Glomerular visceral epithelial cell (primary cell): ENCODE data around the gene AGXT.

Experiments
- DNase-seq: peaks from one replicate; pipeline ENCODE4 v3.0.0-alpha.2; 2016; ENCODE audit errors: extremely low spot score

AGXT gene

DNA sequence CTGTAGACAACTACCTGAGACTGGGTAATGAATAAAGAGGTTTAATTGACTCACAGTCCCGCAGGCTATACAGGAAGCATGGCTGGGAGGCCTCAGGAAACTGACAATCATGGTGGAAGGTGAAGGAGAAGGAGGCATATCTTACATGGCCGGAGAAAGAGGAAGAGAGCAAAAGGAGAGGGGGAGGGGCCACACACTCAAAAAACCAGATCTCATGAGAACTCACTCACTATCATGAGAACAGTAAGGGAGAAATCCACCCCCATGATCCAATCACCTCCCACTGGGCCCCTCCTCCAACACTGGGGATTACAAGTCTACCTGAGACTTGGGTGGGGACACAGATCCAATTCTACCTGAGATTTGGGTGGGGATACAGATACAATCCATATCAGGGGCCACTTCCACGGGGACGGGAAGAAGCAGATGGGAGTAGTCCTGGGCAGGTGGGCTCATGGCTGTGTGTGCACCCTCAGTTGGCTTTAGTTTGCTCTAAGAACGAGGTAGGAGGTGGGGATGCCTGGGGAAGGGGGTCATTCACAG, 17.5 kb downstream of the AGXT start:
- DNase-seq: no peak

DNA sequence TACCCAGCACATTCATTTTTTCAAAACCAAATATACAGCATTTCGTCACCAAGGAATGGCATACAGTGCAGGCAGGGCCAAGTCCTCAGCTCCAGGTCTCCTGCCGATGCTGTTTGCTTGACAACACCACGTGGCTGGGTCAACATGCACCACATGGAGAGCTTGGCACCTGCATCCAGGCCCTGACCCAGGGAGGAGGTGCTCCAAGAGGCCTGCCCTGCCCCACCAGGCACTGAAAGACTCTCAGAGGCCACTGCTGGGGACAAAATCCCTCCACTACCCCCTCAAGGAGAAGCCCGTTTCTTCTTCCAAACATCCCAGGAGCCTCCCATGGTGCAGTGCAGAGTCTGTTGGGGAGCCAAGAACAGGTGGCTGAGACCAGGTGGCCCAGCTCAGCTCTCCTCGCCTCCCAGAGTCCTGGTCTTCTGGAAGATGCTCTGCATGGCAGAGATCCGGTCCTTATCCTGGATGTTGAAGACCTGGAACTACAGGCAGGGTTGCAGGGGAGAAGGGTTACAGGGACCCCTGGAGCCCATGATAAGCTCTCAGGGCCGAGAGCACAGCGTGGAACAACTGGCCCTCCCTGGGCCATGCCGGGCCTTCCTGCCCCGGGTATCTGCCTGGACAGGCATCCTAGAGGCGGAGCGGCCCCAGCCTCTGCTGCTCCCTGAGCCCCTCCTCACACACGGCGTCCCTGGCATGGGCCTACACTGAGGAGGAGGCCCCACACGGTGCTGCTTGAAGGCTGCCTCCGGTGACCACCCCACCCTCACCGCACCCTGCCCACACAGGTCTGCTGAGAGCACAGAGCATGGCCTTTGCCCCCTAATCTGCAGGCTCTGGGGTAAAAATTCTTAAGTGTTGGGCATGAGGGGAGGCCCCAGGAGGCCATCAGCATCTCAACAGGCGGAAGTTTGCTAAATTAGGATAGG, 18.3 kb downstream of the AGXT start:
- DNase-seq: no peak

DNA sequence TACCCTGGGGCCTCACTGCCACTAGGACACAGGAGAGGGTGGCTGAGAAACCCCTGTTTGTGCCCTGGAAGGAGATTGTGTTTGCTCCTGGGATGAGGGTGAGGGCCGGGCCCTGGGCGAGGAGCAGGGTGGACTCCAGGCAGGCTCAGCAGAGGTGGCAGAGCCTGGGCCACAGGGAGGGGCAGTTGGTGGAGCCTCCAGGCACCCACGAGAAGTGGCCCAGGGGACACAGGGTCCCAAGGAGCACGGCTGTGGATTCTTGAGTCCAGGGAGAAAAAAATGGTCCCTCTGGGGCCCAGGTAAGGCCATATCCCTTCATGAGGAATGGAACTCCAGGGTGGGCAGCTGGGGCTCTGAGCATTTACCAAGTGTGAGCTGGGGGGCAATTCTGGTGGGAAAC, 19.0 kb downstream of the AGXT start:
- no peak for DNase-seq

- no peak for DNase-seq
Observed at GRCh38 chr2:240888130-240888889, 19.7 kb downstream of the AGXT start.

DNA sequence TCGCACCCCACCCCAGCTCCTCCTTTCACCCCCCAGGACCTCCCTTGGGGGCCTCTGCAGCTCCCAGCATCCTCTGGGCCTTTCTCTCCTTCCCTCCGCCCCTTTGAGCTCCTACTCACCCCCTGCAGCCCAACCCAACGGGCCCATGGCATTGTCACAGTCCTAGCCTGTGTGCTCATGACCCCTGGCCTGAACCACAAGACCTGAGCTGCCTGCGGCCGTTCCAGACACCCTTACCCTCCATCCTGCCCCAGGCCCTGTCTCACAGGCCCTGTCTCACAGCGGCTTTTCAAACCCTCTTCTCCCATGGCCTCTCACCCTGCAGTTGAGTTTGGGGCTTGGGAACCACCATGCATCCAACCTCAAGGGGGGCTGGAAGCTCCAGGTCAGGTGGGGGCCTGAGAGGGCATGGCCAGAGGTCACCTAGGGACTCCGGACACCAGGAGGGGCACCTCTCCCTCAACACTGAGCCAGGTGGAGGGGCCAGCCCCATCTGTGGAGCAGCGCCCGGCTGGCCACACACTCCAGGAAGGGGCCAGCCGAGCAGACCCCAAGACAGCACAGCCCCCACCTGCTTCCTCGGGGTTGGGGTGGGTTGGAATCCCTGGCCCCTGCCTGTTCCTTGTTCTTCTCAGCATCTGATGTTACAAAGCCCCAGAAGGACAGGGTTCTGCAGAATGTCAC, 20.4 kb downstream of the AGXT start:
- DNase-seq: no peak

- DNase-seq: no peak
Observed at GRCh38 chr2:240889601-240890560, 21.3 kb downstream of the AGXT start.

DNA sequence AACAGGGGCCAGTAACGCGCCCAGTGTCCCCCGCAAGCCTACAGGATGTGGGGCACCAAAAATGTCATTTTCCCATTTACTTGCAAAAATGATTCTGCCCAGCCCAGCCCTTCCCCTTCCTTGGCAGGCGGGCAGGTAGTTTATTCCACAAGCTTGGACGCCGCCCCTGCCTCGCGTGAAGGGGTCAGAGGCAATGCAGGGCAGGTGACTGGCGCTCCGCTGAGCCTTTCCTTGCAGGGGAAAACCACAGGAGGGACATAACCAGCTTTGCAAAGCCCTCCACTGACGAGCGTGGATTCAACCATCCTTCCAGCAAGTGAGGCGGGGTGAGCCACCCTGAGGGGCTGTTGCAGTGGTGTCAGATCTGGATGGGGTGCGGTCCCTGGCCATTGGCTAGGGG, 22.1 kb downstream of the AGXT start:
- no peak for DNase-seq

DNA sequence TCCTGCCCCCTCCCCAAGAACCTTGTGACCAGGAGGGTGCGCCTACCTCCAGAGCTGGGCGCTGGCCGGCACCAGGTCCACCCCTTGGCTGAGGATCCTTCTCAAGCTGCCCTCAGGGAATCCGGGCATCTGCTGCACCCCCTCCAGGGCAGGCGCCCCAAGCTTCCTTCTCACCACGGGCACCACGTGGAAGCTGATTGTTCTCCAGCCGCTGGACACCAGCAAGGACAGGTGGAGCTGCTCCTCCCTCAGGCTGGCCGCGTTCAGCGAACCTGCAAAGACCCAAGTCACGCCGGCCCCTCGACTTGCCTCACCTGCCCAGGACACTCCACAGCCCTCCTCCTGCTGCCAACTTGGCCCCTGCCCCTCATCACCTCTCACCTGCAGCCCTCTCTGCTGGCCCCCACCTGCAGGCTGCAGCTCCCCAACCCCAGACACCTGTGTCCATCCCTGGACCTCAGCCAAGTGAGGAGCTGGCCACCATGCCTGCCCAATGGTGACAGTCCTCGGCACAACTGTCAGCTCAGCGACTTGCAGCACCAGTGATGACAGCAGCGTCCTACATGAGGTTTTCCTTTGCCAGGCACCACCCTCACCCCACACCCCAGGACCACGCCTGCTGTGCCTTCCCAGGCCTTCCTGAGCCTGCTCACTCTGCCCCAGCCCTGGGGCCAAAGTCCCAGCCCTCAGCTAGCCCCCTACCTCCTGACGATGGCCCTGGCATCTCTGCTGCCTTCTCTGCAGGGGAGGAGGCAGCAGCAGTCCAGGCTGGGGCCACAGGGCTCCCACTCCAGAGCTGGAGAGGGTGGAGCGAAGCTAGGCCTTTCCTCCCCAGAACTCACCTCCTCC, 23.1 kb downstream of the AGXT start:
- DNase-seq: no peak

DNA sequence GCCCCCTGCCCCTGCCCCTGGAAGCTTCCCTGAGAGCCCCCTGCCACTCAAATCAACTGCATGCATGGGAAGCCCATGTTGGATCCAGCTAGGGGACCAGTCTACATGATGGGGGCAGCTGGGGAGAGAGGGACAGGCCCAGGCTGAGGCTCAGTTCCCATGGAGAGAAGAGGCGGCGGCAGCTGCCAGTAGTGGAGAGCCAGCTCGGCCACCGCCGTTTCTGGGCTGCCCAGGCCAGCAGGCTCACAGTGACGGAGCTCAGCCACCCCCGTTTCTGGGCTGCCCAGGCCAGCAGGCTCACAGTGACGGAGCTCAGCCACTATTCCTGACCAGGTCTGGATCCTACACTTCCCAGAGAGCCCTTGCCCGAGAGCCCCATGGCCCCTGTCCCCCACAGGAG, 23.7 kb downstream of the AGXT start:
- DNase-seq: no peak

GRCh38 chr2:240892925-240893324, 24.3 kb downstream of the AGXT start:
- DNase-seq: no peak

- DNase-seq: peak; percentile 59
Observed at GRCh38 chr2:240893363-240893844, 24.8 kb downstream of the AGXT start.

- no peak for DNase-seq
Observed at GRCh38 chr2:240894006-240894405, 25.4 kb downstream of the AGXT start.

- no peak for DNase-seq
Observed at GRCh38 chr2:240894836-240895558, 26.4 kb downstream of the AGXT start.

- DNase-seq: no peak
Observed at GRCh38 chr2:240895656-240896388, 27.2 kb downstream of the AGXT start, which contains the start of gene MAB21L4. Gene MAB21L4 (minus strand): TSS chr2:240896156. CDS start chr2:240895997, 159 bp downstream.

DNA sequence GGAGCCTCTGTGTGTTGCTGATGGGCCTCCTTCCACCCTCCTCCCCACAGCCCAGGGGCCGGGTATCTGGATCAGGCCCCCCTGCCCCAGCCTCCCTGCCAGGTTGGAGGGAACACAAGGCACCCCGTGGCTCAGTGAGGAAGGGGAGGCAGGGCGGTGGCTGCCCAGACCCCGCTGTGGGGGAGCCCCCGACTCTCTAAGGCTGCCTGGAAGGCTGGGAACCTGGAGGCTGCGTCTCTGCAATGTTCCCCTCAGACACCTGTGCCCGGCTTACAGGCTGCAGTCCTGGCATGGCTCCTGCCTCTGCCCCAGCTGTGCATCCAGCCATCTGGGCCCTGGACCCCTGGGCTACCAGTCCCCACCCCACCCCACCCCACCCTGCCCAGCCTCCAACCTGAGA, 27.8 kb downstream of the AGXT start:
- no peak for DNase-seq

DNA sequence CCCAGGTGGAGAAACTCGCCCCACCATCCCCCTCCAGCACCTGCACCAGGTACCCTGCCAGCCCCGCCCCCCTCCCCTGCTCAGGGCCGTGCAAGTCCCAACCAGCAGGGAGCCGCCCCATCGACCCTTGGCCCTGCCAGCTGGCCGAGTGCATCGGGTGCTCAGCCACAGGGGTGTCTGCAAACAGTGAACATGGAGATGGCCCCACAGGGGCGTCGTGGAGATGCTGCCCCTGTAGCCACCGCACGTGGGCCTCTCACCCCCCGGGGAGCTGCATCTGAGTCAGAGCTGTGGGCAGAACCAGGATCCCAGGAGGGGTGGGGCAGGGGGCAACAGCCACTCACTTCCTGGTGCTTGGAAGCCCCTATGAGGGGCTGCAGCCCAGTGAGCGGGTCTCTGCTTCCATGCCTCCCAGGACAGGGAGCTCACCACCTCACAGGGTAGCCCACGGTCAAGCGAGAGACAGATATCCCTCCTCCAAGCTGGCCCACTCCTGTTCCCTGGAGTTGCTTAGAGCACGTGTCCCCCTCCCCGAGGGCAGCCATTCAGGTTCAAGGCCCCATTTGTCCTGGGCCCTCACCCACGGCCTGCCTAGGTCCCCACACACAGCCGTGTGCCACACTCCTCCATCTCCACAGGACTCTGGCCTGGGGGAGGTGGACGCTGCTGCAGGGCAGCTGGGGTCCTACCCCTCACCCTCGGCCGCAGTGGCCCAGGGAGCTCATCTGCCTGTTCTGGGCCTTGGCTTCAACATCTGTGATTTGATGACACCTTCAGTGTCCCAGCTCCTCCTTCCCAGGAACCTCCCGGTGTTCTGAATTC, 28.5 kb downstream of the AGXT start:
- no peak for DNase-seq

DNA sequence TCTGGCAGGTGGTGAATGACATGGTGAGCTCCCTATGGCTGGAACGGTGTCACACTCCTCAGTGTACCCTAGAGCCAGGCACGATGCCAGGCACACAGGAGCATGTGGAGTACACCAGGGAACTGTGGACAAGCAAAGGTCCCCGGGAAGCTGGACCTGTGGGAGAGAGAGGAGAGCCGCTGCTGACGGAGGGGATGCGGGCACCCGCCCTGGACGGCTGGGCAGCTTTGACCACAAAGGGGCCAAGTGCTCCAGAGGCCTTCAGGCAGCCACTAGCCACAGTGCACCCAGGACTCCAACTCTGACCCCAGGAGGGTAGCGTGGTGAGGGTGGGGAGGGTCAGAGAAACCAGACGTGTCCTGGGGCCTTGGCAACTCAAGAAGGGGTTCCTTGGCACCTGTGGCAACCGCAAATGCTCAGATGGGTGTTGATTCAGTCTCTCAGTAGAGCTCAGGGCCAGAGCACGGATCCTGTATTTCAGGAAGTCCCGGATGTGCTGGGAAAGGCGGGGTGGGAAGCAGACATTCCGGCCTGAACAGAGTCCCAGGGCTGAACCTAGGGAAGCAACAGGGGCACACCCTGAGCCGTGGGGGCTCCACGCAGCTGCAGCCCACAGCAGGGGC, 29.6 kb downstream of the AGXT start:
- DNase-seq: no peak
